ENCODE measurements around the gene PHOX2B.

DNA sequence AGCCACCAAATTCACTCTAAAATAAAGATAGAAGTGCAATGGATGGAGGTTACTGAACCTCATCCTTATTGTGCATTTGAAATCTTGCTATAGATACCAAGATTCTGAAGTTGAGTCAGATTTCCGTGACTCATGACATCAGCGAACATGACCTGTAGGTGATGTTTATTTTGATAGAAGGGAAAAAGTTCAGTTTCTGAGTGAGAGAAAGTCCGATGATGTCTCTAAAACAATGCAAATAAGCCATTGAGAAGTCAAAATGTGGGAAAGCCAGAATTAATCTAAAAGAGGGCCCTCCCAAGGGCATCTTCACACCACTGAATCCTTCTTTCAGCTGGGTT lies 20.0 kb downstream of the PHOX2B start:
- TF ChIP-seq EZH2 (IDR thresholded peaks at IDR 0.05; ENCODE audit: low read length, unreplicated experiment), result no peak
- TF ChIP-seq, protein P1, sequence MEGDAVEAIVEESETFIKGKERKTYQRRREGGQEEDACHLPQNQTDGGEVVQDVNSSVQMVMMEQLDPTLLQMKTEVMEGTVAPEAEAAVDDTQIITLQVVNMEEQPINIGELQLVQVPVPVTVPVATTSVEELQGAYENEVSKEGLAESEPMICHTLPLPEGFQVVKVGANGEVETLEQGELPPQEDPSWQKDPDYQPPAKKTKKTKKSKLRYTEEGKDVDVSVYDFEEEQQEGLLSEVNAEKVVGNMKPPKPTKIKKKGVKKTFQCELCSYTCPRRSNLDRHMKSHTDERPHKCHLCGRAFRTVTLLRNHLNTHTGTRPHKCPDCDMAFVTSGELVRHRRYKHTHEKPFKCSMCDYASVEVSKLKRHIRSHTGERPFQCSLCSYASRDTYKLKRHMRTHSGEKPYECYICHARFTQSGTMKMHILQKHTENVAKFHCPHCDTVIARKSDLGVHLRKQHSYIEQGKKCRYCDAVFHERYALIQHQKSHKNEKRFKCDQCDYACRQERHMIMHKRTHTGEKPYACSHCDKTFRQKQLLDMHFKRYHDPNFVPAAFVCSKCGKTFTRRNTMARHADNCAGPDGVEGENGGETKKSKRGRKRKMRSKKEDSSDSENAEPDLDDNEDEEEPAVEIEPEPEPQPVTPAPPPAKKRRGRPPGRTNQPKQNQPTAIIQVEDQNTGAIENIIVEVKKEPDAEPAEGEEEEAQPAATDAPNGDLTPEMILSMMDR (conservative IDR thresholded peaks at IDR 0.05; ENCODE audit: low read depth, low read length), result no peak
